Measurements from ENCODE around the gene CH25H.
"Not testable (repeated sequence)": the region's sequence is repeated elsewhere in the genome, so short reads cannot be mapped to it uniquely, and the experiment has no call there.

The CH25H gene

GRCh38 chr10:89207181-89207800 is at the start of gene CH25H:
TSS of gene CH25H (minus strand) at chr10:89207317. CDS start at chr10:89207292, 25 bp downstream.
- DNase-seq (ENCODE audit: low read depth in 1 of 2, low spot score in 1 of 2) = peak; percentile 26 to 31

- no peak for DNase-seq (ENCODE audit: low read depth in 1 of 2, low spot score in 1 of 2)
These were observed 49.2 kb upstream of the CH25H start for GRCh38 chr10:89256340-89256739.

GRCh38 chr10:89255793-89256192 is 48.7 kb upstream of the CH25H start:
- no peak for DNase-seq (ENCODE audit: low read depth in 1 of 2, low spot score in 1 of 2)

GRCh38 chr10:89255091-89255579 is 48.0 kb upstream of the CH25H start:
- peak in 1 of 2 donors; percentile 9 for DNase-seq (ENCODE audit: low read depth in 1 of 2, low spot score in 1 of 2)

- no peak for DNase-seq (ENCODE audit: low read depth in 1 of 2, low spot score in 1 of 2)
These were observed 45.1 kb upstream of the CH25H start for GRCh38 chr10:89252225-89252585.

- peak; percentile 79 to 93 for DNase-seq (ENCODE audit: low read depth in 1 of 2, low spot score in 1 of 2)
These were observed 44.5 kb upstream of the CH25H start, which contains the start of gene LIPA for GRCh38 chr10:89251409-89252224. TSS of gene LIPA (minus strand) at chr10:89251775. CDS start at chr10:89247648, 4,127 bp downstream.

GRCh38 chr10:89250865-89251408 is 43.8 kb upstream of the CH25H start:
- no peak for DNase-seq (ENCODE audit: low read depth in 1 of 2, low spot score in 1 of 2)

- no peak for DNase-seq (ENCODE audit: low read depth in 1 of 2, low spot score in 1 of 2)
These were observed 41.9 kb upstream of the CH25H start for GRCh38 chr10:89248990-89249389.

- not testable (repeated sequence) for DNase-seq (ENCODE audit: low read depth in 1 of 2, low spot score in 1 of 2)
These were observed 40.5 kb upstream of the CH25H start for GRCh38 chr10:89247623-89248022.

GRCh38 chr10:89245802-89246201 is 38.7 kb upstream of the CH25H start:
- no peak for DNase-seq (ENCODE audit: low read depth in 1 of 2, low spot score in 1 of 2)

- no peak for DNase-seq (ENCODE audit: low read depth in 1 of 2, low spot score in 1 of 2)
These were observed 35.9 kb upstream of the CH25H start for GRCh38 chr10:89242840-89243568.

- DNase-seq (ENCODE audit: low read depth in 1 of 2, low spot score in 1 of 2) = no peak
These were observed 35.2 kb upstream of the CH25H start for GRCh38 chr10:89242345-89242684.

GRCh38 chr10:89241486-89242344 is 34.6 kb upstream of the CH25H start:
- DNase-seq (ENCODE audit: low read depth in 1 of 2, low spot score in 1 of 2) = no peak

- DNase-seq (ENCODE audit: low read depth in 1 of 2, low spot score in 1 of 2) = no peak
These were observed 33.9 kb upstream of the CH25H start for GRCh38 chr10:89241026-89241425.

GRCh38 chr10:89240519-89240918 is 33.4 kb upstream of the CH25H start:
- no peak for DNase-seq (ENCODE audit: low read depth in 1 of 2, low spot score in 1 of 2)

- DNase-seq (ENCODE audit: low read depth in 1 of 2, low spot score in 1 of 2) = no peak
These were observed 32.0 kb upstream of the CH25H start for GRCh38 chr10:89238956-89239644.

- DNase-seq (ENCODE audit: low read depth in 1 of 2, low spot score in 1 of 2) = no peak
These were observed 30.7 kb upstream of the CH25H start for GRCh38 chr10:89237849-89238248.

- no peak for DNase-seq (ENCODE audit: low read depth in 1 of 2, low spot score in 1 of 2)
These were observed 29.2 kb upstream of the CH25H start for GRCh38 chr10:89236226-89236797.

GRCh38 chr10:89235073-89235798 is 28.1 kb upstream of the CH25H start:
- DNase-seq (ENCODE audit: low read depth in 1 of 2, low spot score in 1 of 2) = no peak
